Stomach smooth muscle (tissue), 2 donors: ENCODE measurements around the gene CCNE1.

Source experiments
- H3K27ac ChIP-seq: one replicate; pipeline ENCODE4 v1.7.0; 2013; ENCODE audit warnings: mild to moderate bottlenecking, low read length, inconsistent platforms
- H3K27me3 ChIP-seq, 2 donors: one replicate each; pipeline ENCODE4 v1.7.0; 2013; ENCODE audit warnings: low read length in 2 of 2; ENCODE audit not compliant: insufficient read depth in 2 of 2, control insufficient read depth in 1 of 2
- H3K36me3 ChIP-seq, 2 donors: one replicate each; pipeline ENCODE4 v1.7.0; 2013; ENCODE audit warnings: low read length in 2 of 2; ENCODE audit not compliant: control insufficient read depth in 2 of 2, insufficient read depth in 2 of 2
- H3K4me1 ChIP-seq: one replicate; pipeline ENCODE4 v1.7.0; 2013; ENCODE audit warnings: low read length; ENCODE audit not compliant: control insufficient read depth, insufficient read depth
- H3K4me3 ChIP-seq, 2 donors: one replicate each; pipeline ENCODE4 v1.7.0; 2013; ENCODE audit warnings: low read length in 2 of 2
- H3K9ac ChIP-seq, 2 donors: one replicate each; pipeline ENCODE4 v1.7.0; 2013; ENCODE audit warnings: low read length in 2 of 2, mild to moderate bottlenecking in 1 of 2
- H3K9me3 ChIP-seq, 2 donors: one replicate each; pipeline ENCODE4 v1.7.0; 2013; ENCODE audit warnings: low read length in 2 of 2; ENCODE audit not compliant: control insufficient read depth in 2 of 2
- donor health status: healthy.
- donor health status: Pancreatic carcinoma.

Gene CCNE1

DNA sequence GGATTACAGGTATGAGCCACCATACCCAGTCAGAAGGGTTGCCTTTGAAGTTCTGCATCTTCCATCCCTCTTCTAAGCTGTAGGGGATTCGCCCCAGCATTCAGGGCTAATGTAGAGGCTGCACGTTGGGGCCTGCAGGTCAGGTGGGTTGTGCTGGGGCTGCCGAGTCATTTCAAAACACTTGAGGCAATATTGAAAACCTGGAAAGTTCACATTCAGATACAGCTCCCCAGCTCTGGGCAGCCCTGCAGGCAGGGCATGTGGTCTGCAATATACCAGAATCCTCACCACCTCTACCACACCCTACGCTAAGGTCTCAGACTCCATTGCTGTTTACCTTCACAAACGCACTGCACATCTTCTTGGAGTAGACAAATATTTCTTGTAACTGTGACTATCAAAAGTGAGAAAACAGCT lies 24.6 kb downstream of the CCNE1 start:
- peaks cover 0 to 13% of the 10 kb centered on the region in 2 donors for H3K27me3 ChIP-seq
- no peak overlapping the region for H3K9ac ChIP-seq

GRCh38 chr19:29837448-29837981 lies 25.7 kb downstream of the CCNE1 start:
- Histone ChIP-seq H3K27me3 (peaks cover 0 to 11% of the 10 kb centered on the region in 2 donors), H3K36me3 (no peaks in the 10 kb centered on the region), H3K27ac (no peak overlapping the region), H3K9ac (no peak overlapping the region), H3K9me3 (no peaks in the 10 kb centered on the region), H3K4me3 (no peak overlapping the region), H3K4me1 (no peaks in the 10 kb centered on the region)

More for the DNA sequence above, 24.6 kb downstream of the CCNE1 start:
- no peaks in the 10 kb centered on the region for H3K9me3 ChIP-seq
- H3K27ac ChIP-seq, result no peak overlapping the region
- no peaks in the 10 kb centered on the region for H3K4me1 ChIP-seq
- no peak overlapping the region for H3K4me3 ChIP-seq
- H3K36me3 ChIP-seq, result no peaks in the 10 kb centered on the region

DNA sequence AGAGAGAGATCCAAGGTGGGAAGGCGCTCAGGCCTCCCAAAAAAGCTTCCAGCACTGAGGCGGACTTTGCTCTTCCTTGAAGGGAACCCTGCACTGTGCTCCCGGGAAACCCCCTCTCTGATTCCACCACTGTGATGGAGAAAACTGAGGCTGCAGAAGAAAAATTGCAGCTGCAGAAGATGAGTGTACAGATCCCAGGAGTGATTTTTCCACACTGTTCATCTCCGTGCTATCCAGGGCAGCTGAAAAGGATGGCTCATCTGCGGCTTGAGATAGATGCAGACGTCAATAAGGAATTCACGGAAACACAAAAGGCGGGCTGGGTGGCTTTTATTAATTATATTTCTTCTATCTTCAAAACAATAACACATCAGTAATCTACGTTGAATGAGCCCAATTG lies 26.2 kb downstream of the CCNE1 start:
- Histone ChIP-seq H3K4me1 (peaks cover 3% of the 10 kb centered on the region), H3K9ac (no peak overlapping the region), H3K9me3 (no peaks in the 10 kb centered on the region), H3K27ac (no peak overlapping the region), H3K4me3 (no peak overlapping the region), H3K27me3 (peaks cover 0 to 11% of the 10 kb centered on the region in 2 donors), H3K36me3 (no peaks in the 10 kb centered on the region)

GRCh38 chr19:29840066-29840950 lies 28.5 kb downstream of the CCNE1 start:
- Histone ChIP-seq H3K27ac (no peak overlapping the region), H3K9me3 (no peaks in the 10 kb centered on the region), H3K9ac (no peak overlapping the region), H3K36me3 (no peaks in the 10 kb centered on the region), H3K4me3 (no peak overlapping the region), H3K27me3 (peaks cover 0 to 11% of the 10 kb centered on the region in 2 donors), H3K4me1 (peaks cover 18% of the 10 kb centered on the region)

DNA sequence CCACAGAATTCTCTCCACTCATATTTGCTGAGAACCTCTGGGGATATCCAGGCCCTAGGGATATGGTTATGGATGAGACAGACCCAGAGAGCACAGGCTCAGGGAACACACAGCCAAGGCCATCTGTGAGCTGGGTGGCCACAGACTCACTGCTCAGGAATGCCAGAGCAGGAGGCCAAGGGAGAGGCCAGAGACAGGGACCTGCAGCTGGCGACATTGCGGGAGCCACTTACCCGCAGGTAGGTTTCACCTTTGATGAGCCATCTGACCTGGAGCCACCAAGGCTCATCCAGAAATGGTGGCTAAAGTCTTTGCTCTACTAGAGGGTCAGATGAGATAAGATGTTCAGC lies 29.4 kb downstream of the CCNE1 start:
- H3K4me3 ChIP-seq, result no peak overlapping the region
- peaks cover 0 to 9% of the 10 kb centered on the region in 2 donors for H3K27me3 ChIP-seq
- no peaks in the 10 kb centered on the region for H3K36me3 ChIP-seq
- H3K9me3 ChIP-seq, result no peaks in the 10 kb centered on the region
- H3K9ac ChIP-seq, result no peak overlapping the region
- H3K4me1 ChIP-seq, result peaks cover 24% of the 10 kb centered on the region
- H3K27ac ChIP-seq, result no peak overlapping the region

DNA sequence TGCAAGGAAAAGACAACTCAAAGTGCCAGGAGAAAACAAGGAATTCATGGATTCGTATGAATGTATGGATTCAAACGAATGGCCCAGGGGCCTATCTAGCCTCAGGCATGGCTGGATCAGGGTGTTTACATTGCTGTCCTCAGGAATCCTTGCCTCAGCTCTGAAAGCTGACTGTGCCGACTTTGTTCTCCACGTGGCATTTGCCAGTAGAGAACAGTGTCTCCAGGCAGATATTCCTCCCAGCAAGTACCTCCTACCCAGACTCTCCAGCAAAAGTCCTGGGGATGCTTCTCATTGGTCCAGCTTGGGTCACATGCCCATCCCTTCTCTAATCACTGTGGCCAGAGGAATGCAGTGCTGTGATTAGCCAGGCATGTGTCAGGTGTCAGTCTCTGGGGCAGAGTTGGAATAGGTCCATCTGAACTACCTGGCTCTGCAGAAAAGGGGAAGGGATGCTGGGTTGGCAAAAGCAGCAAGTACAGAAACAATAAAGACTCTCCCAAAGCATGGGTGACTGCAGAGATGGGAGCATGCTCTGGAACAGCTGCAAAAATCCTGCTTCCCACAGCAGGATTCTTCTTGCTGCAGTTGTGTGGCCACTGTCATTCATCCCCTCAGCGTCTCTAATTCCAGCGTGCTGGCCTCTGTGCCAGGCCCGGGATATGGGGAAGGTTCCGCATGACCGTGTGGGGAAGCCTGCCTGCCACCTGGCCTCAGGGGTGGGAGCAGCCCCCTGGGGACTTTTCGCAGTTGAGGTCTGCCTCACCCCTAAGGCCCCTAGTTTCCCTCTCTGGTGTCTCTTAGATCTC lies 30.0 kb downstream of the CCNE1 start:
- Histone ChIP-seq H3K4me3 (no peak overlapping the region), H3K27me3 (peaks cover 0 to 9% of the 10 kb centered on the region in 2 donors), H3K9ac (no peak overlapping the region), H3K4me1 (peaks cover 24% of the 10 kb centered on the region), H3K27ac (no peak overlapping the region), H3K9me3 (no peaks in the 10 kb centered on the region), H3K36me3 (no peaks in the 10 kb centered on the region)

DNA sequence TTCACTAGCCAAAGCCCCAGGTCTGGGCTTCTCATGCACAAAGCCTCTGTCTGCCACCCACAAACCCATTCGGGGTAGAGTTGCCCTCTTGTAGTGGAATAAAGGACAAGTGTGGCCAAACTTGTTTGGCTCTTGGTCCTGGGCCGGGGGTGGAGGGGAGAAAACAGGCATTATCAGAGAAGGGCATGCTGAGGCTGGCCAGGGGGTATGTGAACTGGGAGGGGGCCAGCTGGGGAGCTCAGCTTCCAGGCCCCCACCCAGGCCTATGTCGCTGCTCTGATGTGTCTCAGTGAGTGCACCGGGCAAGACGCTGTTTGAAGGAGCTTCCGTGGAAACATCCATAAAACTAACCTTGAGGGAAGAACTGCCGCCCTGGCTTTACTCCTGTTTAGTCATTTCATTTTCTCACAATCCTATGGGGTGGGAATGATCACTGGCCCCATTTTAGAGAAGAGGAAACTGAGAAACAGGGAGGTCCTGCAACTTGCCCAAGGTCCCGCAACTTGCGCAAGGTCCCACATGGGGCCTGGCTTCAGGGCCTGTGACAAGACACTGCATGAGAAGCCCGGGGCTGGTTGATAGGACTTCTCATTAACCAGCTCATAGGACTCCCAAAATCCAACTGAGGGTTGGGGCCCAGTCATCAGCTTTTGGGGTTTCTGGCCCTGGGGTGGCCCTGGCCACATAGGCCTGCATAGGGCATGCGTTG lies 30.8 kb downstream of the CCNE1 start:
- no peaks in the 10 kb centered on the region for H3K36me3 ChIP-seq
- peaks cover 24% of the 10 kb centered on the region for H3K4me1 ChIP-seq
- H3K4me3 ChIP-seq, result peak overlapping the region in 1 of 2 donors; percentile 68
- H3K27me3 ChIP-seq, result peaks cover 0 to 9% of the 10 kb centered on the region in 2 donors
- no peaks in the 10 kb centered on the region for H3K9me3 ChIP-seq
- no peak overlapping the region for H3K9ac ChIP-seq
- no peak overlapping the region for H3K27ac ChIP-seq

DNA sequence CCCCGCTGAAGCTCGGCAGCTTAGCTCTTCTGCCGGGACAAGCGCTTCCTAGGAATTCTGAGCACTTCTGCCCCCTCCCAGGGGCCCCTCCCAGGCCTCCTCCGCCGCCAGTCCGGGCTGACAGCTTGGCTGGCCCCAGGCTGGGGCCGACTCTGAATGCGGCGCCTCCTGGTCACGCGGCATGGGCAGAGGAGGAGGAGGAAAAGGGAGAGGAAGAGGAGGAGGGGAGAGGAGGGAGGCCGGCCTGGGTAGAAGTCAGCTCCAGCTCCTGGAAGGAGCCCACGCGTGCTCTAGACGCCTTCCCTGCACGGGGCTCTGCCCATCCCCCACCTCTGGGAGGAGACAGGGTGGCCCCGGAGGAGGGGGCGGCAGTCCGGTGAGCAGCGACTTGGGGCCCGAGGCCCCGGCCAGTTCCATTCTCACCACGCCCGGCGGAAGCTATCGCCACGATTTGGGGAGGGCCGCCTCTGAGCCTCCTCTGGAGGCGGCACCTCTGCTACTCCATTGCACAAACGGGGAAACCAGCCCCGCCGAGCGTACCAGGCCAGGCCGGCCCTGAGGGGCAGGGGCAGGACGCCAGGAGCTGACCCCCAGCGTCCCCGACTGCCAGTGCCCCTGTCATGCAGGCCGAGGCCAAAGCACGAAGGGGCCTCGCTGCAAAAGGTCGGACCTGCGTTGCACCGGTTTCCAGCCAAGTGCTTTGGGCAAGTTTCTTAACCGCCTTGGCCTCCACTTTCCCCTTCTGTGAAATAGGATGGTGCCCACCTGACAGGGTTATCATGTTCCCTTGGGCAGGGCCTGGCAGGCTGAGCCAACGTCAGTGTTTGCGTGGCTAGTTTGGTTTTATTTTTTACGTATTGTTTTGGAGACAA lies 31.6 kb downstream of the CCNE1 start:
- no peaks in the 10 kb centered on the region for H3K36me3 ChIP-seq
- H3K4me1 ChIP-seq, result peaks cover 24% of the 10 kb centered on the region
- no peaks in the 10 kb centered on the region for H3K9me3 ChIP-seq
- H3K4me3 ChIP-seq, result peak overlapping the region; percentile 53 to 68
- no peak overlapping the region for H3K9ac ChIP-seq
- no peak overlapping the region for H3K27ac ChIP-seq
- H3K27me3 ChIP-seq, result peaks cover 0 to 9% of the 10 kb centered on the region in 2 donors

DNA sequence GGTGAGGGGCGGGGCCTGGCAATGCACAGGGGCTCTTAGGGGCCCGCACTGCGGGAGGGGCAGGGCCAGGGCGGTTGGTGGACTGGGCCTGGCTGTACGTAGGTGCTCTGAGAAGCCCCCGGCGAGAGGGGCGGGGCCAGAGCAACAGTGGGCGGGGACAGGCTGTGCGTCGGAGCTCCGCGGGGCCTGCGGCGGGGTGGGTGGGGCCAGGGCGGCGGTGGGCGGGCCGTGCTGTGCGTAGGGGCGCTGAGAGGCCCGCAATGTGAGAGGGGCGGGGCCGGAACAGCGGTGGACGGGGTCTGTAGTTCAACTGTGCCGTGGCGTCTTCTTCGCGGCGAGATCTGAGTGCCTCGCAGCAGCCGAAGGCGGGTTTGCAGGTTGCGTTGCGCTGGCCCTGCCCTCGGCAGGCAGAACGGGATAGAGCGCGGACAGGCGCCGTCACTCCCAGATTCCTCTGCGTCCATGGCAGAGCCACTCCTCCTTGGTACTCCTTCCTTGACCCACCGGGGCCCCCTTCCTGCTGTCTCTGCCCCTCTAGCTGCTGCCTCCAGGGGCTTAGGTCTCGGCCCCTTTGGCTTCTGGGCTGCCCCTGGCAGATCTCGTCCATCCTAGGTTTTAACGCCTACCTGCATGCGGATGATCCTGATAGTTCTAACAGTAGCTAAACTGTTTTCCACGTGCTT lies 33.2 kb downstream of the CCNE1 start:
- Histone ChIP-seq H3K27me3 (peaks cover 0 to 7% of the 10 kb centered on the region in 2 donors), H3K4me1 (peaks cover 24% of the 10 kb centered on the region), H3K4me3 (peak overlapping the region; percentile 93 to 94), H3K27ac (peak overlapping the region; percentile 62), H3K9ac (peak overlapping the region; percentile 69 to 79), H3K9me3 (no peaks in the 10 kb centered on the region), H3K36me3 (no peaks in the 10 kb centered on the region)
